Measurements from ENCODE around the gene EP400.
"Not testable (repeated sequence)": the region's sequence is repeated elsewhere in the genome, so short reads cannot be mapped to it uniquely, and the experiment has no call there.

Gene EP400

DNA sequence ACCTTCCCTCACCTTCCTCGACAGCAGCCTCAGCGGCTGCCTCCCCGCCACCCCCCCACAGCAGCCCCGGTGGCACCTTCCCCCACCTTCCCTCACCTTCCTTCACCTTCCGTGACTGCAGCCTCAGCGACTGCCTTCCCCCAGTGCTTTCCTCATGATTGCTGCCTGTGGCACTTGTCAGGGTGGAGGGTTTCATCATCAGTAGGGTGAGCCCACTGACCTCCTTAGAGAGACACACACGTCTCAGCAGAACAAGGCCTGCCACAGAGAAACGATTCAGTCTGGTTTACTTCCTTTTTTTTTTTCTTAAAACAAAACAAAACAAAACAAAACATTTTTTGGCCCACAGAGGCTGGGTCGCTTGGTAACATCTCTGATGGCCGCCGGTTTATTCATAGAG lies 75.0 kb downstream of the EP400 start:
- peak; percentile 24 for DNase-seq

DNA sequence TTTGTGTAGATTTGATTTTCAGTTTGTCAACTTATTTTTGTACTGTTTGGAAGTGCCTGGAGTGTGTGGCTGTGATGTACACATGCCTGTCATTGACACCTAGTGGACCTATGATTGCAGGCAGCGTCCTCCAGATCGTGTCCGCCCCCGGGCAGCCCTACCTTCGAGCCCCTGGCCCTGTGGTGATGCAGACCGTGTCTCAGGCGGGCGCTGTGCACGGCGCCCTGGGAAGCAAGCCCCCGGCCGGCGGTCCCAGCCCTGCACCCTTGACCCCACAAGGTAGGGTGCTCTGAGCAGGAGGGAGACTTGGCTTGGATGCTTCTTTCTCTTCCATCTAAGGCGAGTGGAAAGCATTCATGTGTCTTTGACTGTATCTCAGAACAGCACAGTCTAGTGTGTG lies 75.8 kb downstream of the EP400 start:
- DNase-seq = peak; percentile 50

DNA sequence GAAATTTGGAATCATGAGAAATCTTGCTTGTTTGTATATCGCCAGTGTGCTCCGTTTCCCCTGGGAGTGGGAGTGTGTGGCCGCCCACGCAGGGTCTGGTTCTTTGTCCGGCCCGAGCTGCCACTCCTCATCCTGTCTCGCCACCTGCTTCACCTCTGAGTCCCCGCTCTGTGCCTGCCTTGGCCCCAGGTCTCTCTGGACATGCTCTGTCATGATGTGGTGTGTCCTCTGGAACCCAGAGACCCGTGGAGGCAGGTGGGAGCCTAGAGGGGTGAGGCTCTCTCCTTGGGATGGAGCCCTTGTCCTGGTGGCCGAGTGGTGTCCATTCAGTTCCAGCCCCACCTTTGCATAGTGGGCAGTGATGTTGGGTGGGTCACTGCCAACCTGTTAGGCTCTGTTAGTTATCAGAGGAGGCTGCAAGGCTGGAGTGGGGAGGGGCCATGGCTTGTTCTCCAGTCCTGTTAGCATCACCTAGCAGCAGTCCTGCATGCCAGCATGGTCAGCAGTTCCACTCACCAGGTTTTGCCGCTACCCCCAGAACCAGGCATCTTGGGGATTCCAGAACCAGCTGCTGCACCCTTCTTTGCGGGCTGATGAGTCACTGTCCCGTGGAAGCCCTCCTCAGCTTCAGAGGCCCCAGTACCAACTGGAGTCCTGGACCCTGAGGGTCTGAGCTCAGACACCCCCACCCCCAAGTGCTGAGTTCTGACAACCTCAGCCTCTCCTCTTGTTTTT lies 76.5 kb downstream of the EP400 start:
- peak; percentile 52 for DNase-seq

DNA sequence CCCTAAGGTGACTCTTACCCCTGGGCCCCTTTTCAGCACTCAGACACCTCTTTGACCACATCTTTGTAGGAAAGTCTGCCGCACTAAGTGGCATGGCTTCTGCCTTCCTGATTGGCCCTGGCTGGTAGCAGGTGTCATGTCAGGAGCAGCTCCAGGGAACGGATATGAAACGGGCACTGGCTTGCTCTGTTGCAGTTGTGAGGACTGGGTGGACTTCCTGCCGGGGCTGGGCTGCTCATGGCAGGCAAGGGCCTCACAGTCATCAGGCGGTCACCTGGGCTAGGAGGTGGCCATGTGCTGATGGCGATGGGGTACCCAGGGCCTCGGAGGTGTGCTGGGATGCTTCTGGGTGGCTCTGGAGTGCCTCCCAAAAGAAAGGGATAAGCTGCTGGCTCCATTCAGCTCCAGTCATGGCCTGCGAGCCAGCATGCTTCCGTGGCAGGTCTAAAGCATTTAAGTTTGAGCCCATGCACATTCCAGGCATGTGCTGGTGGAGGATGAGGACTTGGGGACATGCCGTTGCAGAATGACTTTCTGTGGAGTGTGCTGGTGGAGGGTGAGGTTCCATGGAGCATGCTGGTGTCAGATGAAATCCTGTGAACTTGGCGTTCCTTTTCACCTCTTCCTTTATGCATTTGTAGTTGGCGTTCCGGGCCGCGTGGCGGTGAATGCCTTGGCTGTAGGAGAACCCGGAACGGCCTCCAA lies 77.2 kb downstream of the EP400 start:
- peak; percentile 25 for DNase-seq

DNA sequence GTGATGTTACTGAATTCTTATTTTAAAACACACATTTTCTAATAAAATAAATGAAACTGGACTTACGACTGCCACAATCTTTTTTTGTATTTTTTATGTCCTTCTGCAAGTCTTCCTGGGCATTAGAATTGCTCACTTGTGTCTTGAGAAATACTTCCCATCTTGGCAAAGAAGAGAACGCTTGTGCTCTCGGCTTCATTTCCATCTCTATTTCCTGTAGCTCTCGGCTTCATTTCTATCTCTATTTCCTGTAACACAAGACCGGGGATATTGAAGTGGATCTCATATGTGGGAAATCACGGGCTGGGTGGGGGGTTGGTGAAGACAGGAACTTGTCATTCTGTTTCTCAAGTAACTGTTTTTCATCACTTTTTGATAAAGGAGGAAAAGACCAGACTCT lies 77.9 kb downstream of the EP400 start:
- peak; percentile 10 for DNase-seq

DNA sequence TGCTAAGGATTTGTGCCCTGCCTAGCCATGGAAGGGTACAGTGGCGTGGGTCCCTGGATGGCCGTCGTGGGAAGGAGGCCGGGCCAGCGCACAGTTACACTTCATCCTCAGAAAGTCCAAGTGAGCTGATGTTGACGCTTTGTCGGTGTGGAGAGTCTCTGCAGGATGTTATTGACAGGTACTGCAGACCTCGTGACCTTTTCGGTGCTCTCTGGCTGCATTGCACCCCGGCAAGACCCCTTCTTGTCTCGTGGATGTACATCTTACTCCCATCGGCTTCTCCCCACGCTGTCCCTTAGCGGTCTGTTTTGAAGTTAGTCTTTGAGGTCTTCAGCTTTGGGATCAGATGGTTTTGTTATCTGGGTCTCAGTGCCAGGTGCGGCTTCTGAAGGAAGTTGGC lies 78.4 kb downstream of the EP400 start:
- DNase-seq = peak; percentile 55

DNA sequence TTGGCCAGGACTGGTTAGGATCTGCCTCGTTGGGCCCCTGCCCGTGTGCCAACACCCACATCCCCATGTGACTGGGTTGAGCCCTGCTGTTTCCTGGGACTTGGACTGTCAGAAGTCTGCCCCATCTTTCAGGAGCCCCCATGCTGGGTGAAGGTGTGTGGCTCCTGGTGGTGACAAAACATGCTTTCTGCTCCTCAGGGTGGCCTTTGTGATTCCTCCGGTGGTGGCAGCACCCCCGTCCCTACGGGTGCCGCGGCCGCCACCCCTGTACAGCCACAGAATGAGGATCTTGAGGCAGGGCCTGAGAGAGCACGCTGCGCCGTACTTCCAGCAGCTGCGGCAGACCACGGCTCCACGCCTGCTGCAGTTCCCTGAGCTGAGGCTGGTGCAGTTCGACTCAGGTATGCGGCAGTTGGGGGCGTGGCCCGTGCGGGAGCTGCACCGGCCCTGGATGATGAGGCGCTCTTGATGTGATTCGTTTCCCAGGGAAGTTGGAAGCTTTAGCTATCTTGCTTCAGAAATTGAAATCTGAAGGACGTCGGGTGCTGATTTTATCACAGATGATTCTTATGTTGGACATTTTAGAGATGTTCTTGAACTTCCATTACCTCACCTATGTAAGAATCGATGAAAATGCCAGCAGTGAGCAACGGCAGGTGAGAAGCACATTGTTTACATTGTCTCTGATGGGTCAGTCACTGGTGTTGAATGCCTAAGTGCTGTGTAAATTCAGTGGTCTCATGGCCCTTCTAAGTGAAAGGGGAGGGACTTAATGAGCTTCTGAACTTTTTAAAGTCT lies 80.0 kb downstream of the EP400 start:
- DNase-seq = no peak

DNA sequence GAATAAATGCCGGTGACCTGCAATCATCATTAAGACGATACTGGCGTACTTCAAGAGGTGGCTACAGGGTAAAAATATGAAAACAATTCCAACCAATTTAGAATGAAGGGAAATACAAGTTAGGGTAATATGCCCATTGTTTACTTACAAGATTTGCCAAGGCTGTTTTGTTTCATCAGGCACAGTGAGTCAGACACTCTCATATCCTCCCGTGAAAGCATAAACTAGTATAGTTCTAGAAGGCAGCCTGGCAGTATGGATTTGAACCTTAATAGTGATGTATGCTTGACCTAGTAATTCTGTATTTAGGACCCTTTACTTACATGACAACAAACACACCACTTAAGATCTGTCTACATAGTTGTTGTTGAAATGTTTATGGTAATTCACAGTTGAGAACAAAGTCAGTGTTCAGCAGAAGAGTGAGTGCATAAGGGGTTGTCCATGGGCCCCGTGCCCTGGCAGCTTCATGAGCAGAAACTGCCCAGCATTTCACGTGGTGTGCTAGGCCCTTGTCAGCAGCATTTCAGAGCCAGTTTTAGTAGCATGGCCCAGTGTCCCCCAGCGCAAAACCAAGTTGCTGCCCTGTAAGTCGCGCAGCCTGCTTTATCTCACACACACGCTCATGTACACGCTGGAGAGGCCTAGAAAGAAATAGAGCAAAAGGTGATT lies 80.8 kb downstream of the EP400 start:
- DNase-seq = no peak

DNA sequence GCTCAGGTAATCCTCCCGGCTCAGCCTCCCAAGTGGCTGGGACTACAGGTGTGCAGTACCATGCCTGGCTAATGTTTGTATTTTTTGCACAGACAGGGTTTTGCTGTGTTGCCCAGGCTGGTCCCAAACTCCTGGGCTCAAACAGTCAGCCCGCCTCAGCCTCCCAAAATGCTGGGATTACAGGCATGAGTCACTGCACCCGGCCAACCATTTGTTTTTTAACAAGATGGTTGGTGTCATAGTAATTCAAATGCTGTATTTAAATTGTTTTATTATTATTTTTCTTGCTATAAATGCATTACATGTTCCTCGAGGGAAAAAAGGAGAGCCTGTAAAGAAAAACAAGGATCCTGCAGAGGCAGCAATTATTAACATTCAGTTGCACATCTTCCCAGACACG lies 83.9 kb downstream of the EP400 start:
- DNase-seq = no peak

DNA sequence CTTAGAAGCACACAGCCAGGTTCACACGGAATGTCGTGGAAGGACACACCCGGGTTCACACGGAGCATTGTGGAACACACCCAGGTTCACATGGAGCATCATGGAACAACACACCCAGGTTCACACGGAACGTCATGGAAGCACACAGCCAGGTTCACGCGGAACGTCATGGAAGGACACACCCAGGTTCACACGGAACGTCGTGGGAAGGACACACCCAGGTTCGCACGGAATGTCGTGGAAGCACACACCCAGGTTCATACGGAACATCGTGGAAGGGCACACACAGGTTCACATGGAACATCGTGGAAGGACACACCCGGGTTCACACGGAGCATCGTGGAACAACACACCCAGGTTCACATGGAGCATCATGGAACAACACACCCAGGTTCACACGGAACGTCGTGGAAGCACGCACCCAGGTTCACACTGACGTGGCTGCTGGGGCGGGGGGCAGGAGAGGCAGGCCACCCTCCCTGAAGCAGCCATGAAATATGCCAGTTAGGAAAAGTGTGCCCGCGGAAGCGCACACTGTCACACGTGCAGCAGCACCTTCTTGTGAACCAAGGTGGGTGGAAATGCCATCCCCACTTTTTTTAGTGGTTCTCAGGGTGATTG lies 86.4 kb downstream of the EP400 start:
- DNase-seq = peak; percentile 24

DNA sequence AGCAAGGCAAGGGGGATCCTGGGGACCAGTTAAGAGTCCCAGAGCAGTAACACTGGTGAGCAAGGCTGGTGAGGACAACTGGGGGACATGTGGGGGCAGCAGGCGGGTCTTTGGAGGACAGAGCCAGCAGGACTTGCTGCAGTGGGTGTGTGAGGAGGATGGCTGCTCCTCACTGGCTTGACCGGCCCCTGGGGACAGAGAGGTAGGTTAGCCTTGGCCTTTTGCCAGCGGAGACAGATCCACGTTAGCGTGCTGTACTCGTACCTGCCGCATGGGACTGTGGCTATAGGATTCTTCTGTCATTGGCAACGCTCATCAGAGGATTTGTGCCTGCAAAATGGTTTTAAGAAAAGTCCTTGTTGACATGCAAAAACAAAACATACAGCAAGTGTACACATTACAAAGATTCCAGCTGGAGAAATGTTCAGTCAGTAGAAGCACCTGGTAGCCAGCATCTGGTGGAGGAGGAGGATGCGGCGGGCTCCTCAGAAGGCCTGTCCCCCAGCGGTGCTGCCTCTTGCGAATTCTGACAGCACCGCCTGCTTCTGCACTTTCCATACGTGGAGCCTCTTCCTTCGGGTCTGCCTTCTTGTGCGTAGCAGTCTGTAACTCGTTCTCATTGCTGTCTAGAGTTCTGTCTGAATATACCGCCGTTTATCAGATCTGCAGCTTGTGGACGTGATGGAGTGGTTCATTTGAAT lies 91.3 kb downstream of the EP400 start:
- no peak for DNase-seq

DNA sequence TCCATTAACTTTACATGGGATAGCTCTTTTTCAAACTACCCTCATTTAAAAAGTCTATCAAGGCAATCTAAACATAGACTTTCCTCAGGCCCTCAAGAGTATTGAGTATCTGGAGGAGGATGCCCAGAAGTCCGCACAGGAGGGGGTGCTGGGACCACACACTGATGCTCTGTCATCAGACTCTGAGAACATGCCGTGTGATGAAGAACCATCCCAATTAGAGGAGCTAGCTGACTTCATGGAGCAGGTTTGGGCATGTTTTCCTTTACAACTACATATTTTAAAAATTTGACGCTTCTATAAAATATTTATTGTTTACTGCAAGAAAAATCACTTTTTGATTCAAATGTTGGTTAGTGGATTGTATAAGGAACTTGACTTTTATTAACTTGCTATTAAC lies 93.5 kb downstream of the EP400 start:
- no peak for DNase-seq

DNA sequence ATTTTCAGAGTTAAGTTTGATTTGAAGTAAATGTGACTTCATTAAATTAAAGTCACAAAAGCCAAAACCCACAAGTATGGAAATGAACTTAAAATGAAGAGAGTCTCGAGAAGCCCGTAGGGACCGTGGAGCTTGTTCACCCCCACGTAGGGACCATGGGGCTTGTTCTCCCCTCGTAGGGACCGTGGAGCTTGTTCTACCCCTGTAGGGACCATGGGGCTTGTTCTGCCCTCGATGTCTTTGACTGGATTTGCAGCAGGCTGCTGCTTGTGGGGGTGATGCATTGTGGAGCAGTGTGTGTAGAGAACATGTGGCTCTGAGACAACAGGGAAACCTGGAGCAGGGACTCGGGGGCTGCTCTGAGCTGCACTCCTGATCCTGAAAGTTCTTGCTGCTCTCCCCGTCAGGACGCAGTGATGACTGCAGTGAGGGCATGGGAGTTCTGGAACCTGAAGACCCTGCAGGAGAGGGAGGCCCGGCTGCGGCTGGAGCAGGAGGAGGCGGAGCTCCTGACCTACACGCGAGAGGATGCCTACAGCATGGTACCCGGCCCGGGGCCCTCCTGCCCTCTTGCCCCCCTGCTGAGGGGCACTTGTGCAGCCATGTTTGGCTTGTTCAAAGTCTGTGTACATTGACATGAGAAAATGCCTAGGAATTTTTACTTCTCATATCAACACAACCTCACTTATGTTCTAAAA lies 94.2 kb downstream of the EP400 start:
- no peak for DNase-seq

DNA sequence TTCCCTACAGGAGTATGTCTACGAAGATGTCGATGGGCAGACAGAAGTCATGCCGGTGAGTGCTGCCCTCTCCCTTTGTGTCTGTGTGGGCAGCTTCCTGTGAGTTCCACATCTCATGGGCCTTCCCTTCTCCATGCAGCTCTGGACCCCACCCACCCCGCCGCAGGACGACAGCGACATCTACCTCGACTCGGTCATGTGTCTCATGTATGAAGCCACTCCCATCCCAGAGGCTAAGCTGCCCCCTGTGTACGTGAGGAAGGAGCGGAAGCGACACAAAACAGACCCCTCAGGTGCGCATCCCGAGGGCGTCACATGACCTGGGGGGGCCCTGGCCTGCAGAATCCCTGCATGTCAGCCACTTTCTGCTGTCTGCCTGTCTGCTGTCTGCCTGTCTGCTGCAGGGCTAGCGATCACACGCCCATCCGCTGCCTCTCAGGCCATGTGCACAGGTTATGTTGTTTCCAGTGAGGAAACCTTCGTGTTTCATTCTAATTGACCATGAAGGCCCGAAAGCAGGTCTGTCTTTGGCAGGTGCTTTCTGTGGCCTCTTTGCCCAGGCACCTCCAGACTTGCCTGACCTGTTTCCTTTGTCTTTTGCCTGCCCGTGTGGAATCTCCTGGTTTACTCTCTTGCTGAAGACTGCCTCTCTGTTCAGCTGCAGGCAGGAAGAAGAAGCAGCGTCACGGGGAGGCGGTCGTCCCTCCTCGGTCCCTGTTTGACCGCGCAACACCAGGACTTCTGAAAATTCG lies 95.1 kb downstream of the EP400 start:
- no peak for DNase-seq

DNA sequence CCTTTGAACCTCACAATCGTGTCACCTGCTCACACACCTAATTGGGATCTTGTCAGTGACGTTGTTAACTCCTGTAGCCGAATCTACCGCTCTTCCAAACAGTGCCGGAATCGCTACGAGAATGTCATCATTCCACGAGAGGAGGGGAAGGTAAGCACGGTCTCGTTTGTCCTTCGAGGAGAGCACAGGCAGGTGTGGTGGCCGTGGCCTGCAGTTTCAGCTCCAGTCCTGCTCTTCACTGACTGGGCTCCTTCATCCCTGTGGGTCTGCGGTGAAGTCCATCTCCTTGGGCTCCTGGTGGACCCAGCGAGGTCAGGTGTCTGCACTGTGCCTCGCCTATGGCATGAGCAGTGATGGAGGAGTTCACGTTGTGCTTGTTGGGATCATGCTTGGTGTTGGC lies 96.0 kb downstream of the EP400 start:
- no peak for DNase-seq

DNA sequence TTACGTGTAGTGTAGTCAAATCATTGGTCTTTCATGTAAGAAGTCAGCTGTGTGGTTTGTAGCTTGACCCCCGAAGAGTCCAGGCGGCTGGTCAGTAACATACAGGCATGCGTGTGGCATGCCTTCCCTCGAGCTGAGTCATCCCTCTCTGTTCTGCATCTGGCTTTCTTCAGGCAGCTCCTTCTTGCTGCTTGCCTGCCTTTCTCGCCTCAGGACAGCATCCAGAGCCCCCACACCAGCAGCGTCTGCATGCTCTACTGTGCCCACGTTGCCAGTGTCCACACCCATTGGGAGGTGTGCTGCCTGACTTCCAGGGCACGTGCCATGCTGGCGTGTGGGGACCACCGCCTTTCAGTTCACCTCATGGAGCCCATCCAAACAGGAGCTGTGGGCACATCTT lies 96.8 kb downstream of the EP400 start:
- DNase-seq = no peak

DNA sequence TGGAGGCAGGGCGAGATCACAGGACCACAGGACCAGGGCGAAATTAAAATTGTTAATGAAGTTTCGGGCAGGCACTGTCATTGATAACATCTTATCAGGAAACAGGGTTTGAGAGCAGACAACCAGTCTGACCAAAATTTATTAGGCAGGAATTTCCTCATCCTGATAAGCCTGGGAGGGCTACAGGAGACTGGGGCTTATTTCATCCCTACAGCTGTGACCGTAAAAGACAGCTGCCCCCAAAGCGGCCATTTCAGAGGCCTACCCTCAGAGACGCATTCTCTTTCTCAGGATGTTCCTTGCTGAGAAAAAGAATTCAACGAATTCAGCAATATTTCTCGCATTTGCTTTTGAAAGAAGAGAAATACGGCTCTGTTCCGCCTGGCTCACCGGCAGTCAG lies 97.9 kb downstream of the EP400 start:
- DNase-seq = not testable (repeated sequence)

DNA sequence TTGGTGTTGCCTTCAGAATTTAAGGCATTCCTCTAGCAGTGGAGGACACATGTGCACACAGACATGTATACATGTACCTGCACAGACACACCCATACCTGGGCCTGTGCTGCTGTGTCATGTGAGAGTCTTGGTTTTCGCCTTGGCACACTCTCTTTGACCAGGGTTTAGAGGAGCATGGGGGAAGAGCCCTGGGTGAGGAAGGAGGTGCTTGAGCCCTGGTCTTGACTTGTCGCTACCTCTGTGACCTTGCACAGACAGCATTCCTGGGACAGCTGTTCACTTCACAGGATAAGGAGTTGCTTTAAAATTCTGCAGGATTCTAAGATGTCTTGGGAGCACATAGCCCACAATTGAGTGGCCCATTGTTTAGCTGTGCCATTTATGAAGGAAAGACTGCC lies 99.7 kb downstream of the EP400 start:
- DNase-seq = no peak

DNA sequence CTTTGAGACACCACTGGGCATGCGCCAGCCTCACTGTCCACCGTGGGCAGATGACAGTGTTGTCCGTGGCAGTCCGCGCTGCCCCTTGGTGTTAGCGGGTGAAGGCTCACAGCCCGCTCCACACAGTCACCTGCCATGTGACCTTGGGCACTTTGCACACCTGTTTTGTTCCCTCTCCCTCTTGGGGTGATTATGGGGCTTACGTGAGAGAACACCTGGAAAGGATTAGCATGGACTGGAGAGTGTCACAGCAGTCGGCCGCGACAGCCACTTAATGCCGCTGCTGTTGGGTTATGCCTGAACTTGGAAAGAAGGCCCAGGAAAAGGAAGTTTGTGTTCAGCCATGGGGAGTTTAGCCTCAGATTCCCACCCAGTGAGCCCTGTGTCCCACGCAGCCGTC lies 100.1 kb downstream of the EP400 start:
- no peak for DNase-seq

DNA sequence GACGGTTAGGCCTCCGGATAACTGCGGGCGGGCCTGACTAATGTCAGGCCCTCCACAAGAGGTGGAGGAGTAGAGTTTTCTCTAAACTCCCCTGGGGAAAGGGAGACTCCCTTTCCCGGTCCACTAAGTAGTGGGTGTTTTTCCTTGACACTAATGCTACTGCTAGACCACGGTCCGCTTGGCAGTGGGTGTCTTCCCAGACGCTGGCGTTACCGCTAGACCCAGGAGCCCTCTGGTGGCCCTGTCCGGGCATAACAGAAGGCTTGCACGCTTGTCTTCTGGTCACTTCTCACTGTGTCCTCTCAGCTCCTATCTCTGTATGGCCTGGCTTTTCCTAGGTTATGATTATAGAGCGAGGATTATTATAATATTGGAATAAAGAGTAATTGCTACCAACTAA lies 102.0 kb downstream of the EP400 start:
- DNase-seq = not testable (repeated sequence)
